Dedifferentiated amniotic fluid mesenchymal stem cell (primary cell): ENCODE measurements around the gene GPR141.

ENCODE experiments used
- DNase-seq: peaks from one replicate; pipeline ENCODE4 v3.0.0-alpha.2; 2016; ENCODE audit errors: extremely low spot score

GPR141 gene

DNA sequence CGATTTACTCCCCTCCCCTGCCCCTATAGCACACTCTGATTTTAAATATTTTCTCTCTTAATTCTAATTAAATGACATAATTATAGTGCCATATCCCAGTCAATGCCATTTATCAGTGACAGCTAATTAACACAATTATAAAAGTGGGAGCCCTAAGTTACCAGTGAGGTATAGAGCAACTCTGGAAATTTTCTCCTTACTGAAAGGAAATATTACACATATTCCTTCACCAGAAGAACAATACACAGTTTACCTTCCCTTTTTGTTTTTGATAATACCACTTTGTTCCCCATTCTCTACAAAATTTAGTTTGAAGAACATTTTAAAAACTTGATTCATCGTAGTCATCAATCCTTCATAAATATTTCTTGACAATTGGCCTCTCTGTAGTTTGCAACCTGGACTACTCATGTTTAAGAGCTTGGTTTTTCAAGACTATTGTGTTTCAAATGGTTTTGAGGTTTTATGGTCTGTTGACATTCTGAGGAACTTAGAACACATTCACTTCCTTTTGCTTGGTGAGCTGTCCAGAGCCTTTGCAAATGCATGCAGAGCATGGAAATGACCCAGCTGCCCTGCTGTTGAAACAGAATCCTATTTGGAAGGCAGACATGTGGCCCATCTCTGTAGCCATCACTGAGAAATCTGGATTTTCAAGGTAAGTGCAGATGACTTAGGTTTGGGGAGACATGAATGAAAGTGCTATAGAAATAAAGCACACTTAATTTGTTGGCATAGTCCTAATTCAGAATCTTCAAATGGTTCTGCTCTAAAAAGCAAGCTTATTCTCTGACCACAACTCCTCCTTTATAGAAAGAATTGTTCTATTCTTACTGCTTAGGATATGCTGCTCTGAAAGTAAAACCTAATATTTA, at the start of gene GPR141:
TSS of gene GPR141 (plus strand) at position 521 of the 875 bp plus-strand sequence. CDS start 56,628 bp downstream, outside the sequence.
- DNase-seq, result no peak

- DNase-seq, result no peak
Observed at GRCh38 chr7:37635346-37635745, 48.2 kb upstream of the GPR141 start.

- no peak for DNase-seq
Observed at GRCh38 chr7:37642028-37642540, 41.5 kb upstream of the GPR141 start.

GRCh38 chr7:37643876-37644275, 39.7 kb upstream of the GPR141 start:
- no peak for DNase-seq

DNA sequence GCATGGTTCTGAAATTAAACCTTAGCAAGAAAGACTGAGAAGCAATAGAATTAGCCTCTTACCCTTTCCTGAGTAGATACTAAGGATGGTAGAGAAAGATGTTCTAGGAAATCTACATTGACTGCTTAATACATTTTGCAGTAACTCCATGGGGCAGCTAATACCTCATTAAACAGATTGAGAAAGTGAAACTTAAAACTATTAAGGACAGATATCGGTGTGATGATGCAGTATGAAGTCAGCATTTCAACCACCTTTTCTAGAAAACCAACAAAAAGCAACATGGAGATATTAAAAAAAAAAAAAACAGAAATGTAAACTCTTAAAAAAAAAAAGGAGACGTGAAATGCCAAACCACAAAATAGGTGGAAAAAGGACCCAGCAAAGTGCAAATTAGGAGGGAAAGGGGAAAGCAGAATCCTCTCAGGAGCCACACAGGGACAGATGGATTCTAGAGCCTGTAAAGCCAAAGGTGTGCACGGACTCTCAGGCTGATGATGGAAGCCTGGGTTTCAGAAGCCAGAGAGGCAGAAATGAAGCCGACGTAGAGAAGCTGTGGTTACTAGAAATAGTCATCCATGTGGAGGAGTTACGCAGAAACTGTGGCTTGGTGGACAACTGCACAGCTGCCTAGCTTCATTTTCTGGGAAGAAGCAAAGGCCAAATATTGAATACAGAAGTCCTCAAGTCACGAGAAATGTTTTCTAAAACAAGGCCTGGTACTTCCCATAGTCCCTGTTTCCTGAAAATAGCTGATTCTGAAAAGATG, 38.1 kb upstream of the GPR141 start:
- DNase-seq, result no peak

DNA sequence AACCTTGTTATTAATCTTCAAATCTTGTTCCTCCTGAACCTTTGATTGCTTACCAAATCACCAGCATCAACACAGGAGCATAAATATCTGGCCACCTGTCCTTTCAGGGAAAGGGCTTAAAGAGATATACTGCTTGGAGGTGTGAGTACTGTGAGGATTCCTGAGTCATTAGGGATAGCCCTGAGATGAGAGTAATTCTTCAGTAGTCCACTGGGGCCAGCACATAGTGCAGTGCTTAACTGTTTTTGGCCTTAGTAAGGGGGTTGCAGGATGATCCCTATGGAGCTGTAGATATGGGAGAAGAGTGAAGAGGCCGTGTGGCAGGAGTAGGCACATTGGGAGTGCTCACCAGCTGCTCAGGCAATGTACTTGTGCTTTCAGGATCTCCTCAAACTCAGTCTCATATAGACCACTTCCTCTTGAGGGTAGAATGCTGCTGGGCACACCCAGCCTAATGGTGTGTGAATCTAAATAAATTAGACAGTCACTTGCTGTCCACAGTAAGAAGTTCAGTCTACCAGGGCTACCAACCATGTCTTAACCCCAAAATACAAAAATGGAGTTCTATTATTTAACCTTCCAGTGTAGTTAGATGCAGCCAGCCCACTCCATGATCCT, 26.5 kb upstream of the GPR141 start:
- no peak for DNase-seq

DNA sequence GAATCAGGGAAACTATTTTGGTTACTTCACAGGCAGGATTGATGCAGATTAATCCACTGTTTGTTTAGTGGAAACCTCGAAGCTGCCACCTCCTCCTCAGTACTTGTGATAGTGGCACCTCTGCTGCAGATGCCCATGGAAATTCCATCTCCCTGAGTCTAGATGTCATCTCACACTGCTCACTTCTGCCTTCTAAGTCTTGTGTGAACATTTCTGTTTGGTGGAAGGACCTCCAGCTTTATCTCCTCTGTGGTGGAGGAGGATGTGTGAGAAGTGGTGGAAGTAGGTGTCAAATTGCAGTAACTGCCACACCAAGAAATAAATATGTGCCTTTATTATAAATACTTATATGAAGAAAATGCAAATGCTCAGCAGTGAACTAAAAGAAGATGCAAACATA, 25.8 kb upstream of the GPR141 start:
- no peak for DNase-seq

DNA sequence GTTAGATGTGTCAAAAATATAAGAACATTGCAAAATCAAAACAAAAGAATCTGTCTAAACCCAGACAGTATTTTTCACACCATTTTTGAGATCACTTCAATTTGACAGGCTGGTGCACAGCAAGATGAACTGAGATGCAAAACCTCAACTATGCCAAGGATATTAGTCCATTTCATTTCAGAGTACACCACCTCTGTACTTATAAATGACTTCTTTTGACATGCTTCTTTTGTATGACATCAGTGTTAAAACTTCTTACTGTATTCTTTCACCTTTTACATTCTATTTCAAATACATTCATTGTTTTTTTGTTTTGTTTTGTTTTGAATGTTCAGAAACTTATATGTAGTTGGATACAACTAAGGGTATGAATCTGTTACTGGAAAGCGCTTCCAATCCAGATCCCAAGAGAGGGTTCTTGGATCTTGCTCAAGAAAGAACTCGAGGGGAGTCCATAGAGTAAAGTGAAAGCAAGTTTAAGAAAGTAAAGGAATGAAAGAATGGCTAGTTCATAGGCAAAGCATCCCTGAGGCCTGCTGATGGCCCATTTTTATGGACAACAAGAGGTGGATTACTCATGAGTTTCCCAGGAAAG, 23.5 kb upstream of the GPR141 start:
- DNase-seq, result no peak

GRCh38 chr7:37660614-37661013, 23.0 kb upstream of the GPR141 start:
- DNase-seq, result no peak

DNA sequence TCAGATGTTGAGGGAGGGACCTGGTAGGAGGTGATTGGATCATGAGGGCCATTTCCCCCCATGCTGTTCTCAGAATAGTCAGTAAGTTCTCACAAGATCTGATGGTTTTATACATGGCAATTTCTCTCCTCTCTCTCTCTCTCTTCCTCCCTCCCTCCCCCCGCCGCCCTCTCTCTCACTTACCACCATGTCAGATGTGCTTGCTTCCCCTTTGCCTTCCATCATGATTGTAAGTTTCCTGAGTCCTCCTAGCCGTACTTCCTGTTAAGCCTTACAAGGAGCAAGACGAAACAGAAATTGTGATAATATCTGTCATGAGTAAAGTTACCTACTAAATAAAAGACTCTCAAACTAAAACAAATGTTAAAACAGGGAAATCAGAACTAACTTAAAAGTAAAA, 19.9 kb upstream of the GPR141 start:
- DNase-seq, result no peak

DNA sequence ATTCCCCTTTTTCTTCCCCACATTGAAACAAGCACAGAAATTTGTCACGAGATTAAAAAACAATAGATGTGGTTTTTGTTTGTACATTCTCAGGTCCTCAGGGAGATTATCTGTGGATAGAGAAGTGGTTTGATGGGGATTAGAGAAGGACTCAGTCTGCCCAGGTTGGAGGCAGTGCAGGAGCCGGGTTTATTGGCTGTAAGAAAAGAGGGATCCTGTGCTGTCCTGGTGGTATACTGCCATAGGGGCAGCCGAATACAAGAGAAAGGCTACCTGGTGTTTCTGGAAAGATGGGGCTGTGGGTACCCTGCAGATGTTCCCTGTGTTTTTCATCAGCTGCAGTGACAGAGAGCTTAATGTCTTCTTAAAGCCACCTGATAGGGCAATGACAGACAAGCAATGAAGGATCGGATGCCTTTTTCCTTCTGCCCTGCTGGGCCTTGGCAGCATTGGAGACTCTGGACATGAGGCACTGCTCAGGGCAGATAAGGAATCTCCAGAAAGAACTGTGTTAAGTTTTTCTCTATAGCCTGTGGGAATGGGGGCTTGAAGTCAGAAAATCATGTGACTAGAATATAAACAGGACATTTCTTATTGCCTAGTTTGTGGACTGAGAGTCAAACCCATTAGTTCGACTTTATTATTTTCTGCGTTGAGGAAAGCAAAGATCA, 18.1 kb upstream of the GPR141 start:
- DNase-seq, result no peak

- no peak for DNase-seq
Observed at GRCh38 chr7:37666026-37666799, 17.4 kb upstream of the GPR141 start.

- no peak for DNase-seq
Observed at GRCh38 chr7:37669818-37670217, 13.7 kb upstream of the GPR141 start.

DNA sequence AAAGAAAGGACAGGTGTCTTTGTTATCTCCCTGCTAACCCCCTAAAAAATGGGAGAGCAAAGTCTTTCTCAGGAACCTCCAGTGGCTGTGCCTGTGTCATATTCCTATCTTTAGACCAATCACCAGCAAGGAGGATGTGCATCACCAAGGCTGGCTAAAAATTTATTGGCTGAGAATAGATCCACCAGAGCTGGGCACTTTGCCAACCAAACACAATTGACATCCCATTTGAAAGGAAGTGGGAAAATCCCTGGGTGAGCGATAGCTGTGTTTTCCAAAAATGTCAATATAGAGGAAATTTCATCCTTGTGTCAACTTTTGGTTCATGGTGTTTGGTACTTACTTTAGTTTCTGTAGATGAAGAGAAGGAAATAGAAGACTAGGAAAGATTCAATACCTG, 13.1 kb upstream of the GPR141 start:
- no peak for DNase-seq

GRCh38 chr7:37671876-37672275, 11.7 kb upstream of the GPR141 start:
- no peak for DNase-seq

DNA sequence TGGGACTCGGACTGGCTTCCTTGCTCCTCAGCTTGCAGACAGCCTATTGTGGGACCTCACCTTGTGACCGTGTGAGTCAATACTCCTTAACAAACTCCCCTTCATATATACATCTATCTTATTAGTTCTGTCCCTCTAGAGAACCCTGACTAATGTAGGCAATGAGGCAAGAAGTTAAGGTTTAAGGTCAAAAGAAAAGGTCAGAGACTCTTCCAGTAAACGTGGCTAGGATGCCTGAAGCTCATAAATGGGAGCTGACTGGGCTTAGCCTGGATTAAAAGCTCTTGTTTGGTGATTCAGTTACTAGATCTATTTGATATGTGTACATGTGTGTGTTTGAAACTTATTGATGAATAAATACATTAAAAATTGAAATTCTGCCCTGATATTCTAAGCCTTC, 10.6 kb upstream of the GPR141 start:
- no peak for DNase-seq

DNA sequence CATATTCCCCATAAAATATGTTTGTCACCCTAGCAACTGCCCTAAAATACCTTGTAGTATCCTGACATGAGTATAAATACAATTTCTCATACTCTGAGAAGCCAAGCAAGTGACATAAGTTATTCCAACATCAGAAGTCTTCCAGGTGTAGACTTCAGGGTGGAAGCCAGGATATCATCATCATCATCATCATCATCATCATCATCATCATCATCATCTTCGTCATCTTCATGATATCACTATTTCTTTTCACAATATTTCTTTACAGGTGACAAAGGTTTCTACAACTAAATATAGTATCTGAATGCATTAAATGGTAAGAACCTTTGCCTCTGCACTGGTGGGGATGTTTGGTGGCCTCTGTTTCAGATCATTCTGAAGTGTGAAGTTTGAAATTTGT, 10.0 kb upstream of the GPR141 start:
- no peak for DNase-seq

DNA sequence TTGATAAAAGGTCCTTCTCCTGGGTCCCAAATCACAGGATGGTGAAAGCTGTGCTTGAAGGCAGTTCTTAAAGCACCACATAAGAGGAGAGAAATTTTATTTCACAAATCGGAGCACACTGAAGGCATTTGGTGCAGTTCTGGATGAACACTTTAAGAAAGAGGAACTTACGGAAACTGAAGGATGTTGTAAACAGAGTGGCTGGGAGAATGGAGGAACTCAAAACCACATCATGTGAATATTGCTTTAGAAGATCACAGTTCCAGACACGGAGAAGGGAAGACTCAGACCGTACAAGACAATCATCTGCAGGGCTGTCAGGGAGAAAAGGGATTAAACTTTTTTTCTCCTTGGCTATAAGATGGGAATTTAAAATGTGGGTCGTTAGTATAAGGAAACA, 9.0 kb upstream of the GPR141 start:
- DNase-seq, result no peak

- no peak for DNase-seq
Observed at GRCh38 chr7:37675749-37676148, 7.8 kb upstream of the GPR141 start.

GRCh38 chr7:37684927-37685326, 1.4 kb downstream of the GPR141 start:
- DNase-seq, result no peak
